Activated CD8-positive, alpha-beta memory T cell treated with anti-CD3 and anti-CD28 coated beads, Interleukin-2, amount 50 U/mL, for 24 hours (primary cell): Measurements from ENCODE around the gene TENT5A.
"Not testable (repeated sequence)": the region's sequence is repeated elsewhere in the genome, so short reads cannot be mapped to it uniquely, and the experiment has no call there.

Experiments used
- DNase-seq: peaks from one replicate; pipeline ENCODE4 v3.0.0-alpha.2; 2020; ENCODE audit errors: extremely low read depth

Gene TENT5A

GRCh38 chr6:81752084-81752920 is at the start of gene TENT5A:
Gene TENT5A, minus strand, starts transcription at chr6:81752681. Its CDS starts 540 bp downstream, at chr6:81752141.
- peak; percentile 54 for DNase-seq

- DNase-seq, result no peak
These were observed 49.0 kb upstream of the TENT5A start for GRCh38 chr6:81801489-81801888.

GRCh38 chr6:81800666-81801065 is 48.2 kb upstream of the TENT5A start:
- no peak for DNase-seq

GRCh38 chr6:81799323-81799722 is 46.8 kb upstream of the TENT5A start:
- DNase-seq, result no peak

DNA sequence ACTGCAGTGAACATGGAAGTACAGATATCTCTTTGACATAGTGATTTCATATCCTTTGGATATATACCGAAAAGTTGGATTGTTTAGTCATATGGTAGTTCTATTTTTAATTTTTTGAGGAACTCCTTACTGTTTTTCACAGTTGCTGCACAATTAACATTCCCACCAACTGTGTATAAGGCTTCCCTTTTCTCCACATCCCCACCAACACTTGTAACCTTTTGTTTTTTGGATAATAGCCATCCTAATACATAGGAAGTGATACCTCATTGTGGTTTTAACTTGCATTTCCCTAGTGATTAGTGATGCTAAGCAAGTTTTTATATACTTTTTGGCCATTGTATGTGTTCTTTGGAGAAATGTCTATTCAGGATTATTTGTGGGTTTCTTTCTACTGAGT is 45.1 kb upstream of the TENT5A start:
- DNase-seq, result no peak

- DNase-seq, result no peak
These were observed 43.4 kb upstream of the TENT5A start for GRCh38 chr6:81795890-81796289.

- no peak for DNase-seq
These were observed 41.5 kb upstream of the TENT5A start for GRCh38 chr6:81793821-81794475.

DNA sequence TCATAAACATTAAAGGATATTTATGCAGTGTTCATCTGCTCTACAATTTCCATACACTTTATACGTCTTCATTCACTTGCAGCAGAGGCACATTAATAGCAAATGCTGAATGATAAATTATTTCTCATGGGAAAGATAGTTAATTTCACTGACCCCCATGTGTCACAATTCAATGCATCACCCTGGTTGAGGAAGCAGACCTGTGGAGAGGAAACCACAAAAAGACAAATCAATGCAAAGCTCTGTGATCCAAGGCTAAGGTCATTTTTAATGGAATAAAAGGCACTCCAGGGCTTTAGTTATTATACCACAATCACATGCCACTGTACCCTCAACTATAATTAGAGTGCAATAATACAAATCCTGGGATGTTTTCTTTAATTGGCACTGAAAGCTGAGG is 40.3 kb upstream of the TENT5A start:
- no peak for DNase-seq

DNA sequence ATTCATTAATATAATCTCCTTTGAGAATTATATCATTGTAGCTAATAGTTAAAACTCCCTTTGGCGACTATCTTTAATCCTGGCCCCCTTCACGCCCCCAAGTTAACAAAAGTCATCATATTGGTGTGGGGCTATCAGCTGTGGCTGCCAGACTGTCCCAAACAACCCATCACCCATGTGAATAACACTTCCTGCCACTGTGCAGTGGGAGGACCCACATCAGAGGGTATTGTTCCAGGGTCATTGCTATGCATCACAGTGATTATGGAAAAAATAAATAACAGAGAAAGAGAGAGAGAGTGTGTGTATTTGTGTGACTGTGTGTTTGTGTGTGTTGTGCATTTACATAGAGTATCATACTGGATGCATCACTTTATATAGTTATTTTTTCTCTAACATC is 39.3 kb upstream of the TENT5A start:
- no peak for DNase-seq

DNA sequence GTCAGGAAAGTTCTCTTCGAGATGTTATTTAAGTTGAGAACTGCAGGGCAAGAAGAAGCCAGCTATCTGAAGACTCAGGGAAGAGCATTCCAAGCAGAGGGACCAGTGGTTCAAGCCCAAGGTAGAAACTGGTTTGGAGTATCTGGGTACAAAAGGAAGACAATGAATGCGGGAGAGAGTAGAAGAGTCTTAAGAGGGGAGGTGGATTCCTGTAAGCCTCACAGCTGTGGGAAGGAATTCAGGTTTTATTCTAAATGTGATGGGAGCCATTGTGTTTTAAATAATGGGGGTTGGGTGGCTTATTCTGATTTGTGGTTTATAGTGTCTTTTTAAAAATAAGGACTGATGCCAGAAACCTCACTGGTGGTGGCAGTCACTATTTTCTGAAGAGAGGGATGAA is 37.6 kb upstream of the TENT5A start:
- no peak for DNase-seq

DNA sequence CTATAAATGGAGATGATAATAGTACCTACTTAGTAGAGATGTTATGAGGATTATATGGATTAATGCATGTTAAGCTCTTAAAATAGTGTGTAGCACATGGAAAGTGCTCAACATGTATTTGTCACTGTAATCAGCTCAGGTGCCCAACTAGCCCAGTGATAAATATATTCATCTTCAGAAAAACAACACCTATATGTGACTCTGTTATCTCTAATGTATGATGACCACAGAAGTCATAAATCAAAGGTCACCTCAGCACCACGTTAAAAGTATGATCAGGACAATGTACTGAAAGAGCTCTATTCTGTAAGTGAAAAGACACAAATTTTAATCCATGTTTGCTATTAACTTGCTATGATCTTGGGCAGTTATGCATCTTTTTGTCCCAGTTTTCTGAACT is 36.8 kb upstream of the TENT5A start:
- no peak for DNase-seq

DNA sequence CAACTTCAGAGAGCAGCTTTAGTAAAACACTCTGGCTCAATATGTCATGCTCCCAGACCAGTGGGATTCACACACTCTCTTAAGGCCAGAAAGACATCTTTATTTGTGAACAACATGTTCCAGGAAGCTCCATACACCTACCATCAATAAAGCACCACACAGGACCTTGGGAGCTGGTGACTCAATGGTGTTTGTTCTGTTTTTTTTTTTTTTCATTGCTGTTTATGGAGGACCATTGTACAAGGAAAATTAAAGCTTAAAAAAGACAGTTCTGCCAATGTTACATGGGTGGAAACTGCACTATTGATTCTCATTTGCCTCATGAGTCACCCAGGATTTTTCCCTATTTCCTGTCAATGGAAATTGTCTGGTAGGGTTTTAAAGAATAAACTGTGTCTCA is 36.3 kb upstream of the TENT5A start:
- DNase-seq, result no peak

DNA sequence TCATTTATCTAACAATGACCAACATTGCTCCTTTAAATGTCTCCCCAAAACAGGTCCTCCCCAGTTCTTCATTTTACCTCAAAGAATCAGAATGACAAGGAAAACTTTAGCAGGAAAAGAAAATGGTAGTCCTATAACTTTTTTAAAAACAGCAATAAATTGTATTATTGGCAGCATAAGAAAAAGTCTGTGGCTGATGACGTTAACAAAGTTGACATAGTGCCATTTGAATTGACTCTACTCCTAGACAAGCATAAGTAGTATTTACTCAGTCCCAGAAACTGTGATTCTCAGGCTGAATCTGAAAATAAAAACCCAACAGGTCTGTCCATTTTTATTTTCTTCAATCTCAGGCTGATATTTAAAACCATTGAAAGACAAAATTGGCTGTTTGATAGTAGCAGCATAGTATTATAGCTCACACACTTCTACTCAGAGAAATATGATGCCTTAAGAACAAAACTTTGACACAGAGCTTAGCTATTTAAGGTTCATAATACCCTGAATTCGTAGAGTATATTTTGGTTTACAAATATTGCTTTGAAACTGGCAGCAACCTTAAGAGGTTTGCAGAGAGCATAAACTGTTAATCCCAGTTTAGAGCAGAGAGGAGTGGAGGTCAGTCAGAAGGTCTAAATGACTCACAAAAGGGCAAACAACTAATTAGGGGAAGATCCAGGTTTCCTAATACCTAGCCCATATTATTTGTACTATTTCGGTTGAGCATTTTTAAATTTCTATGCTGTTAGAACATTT is 35.0 kb upstream of the TENT5A start:
- no peak for DNase-seq

- no peak for DNase-seq
These were observed 33.7 kb upstream of the TENT5A start for GRCh38 chr6:81786150-81786549.

DNA sequence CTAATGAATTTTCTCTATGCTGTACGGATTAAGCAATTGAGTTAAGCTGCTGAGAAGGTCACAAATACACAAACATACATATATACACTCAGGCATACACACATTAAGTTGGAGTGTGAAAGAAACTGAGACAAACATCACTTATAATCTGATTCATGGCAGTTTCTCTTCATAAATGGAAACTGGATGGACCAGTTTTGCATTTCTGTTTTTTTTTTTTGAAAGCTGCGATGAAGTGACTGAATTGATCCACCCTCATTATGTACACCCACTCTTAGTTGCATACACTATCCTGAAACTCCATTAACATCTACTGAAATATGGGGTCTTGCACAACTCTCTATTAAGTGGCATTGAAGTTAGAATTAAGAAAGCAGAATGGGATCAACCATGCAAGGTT is 32.9 kb upstream of the TENT5A start:
- DNase-seq, result no peak

GRCh38 chr6:81783893-81784292 is 31.4 kb upstream of the TENT5A start:
- no peak for DNase-seq

- no peak for DNase-seq
These were observed 29.1 kb upstream of the TENT5A start for GRCh38 chr6:81781624-81782023.

GRCh38 chr6:81777586-81778268 is 25.2 kb upstream of the TENT5A start:
- DNase-seq, result no peak

- not testable (repeated sequence) for DNase-seq
These were observed 23.7 kb upstream of the TENT5A start for GRCh38 chr6:81776219-81776618.

DNA sequence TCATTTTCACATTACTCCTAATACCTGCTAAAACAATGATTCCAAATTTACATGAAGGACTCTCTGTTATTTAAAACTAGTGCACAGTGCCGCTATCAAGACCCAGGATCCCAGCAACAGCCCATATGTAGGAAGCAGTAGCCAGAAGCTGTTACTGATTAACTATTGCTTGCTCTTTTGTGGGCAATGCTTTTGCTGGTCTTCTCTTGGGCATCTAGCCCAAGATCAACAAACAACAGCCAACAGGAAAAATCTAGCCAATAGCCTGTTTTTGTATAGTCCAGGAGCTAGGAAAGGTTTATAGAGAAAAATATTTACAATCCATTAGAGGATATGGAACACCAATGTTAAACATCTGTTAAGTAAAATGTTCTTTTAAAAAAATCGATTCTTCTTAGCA is 22.1 kb upstream of the TENT5A start:
- no peak for DNase-seq

DNA sequence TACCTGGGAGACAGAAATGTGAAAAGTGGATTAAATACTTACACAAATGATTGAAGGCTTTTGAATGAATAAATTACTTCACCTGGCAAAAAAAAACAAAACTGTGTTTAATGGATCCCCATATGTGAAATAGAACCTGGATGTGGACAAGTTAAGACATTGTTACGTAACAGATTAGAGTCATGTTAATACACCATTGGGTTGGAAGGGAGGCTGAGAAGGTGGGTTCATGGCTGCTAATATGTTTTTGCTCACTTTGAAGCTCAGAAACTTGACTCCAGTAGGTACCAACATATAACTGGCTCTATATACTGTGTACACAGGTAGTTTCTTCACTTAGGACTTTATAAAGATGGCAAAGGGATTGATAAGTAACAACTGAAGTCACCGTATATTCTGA is 21.4 kb upstream of the TENT5A start:
- DNase-seq, result no peak

DNA sequence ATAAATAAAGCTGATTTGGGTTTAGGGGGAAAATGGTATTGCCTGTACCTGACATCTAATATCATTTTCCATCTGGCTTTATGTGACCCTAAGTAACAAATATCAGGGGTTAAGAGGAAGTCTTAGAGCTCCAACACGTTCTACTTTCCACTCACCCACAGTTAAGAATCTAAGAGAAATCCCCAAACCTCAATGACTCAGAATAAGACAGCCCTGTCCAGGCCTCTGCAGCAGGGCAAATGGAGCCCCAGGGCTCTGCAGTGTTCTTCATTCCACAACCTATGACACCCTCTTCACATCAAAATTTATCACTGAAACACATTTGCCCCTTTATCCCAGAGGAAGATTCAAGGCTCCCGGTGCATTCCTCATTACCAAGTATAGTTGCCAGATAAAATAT is 20.3 kb upstream of the TENT5A start:
- no peak for DNase-seq
